ENCODE data around the gene PPP6C.
"Not testable (repeated sequence)": the region's sequence is repeated elsewhere in the genome, so short reads cannot be mapped to it uniquely, and the experiment has no call there.

PPP6C gene

DNA sequence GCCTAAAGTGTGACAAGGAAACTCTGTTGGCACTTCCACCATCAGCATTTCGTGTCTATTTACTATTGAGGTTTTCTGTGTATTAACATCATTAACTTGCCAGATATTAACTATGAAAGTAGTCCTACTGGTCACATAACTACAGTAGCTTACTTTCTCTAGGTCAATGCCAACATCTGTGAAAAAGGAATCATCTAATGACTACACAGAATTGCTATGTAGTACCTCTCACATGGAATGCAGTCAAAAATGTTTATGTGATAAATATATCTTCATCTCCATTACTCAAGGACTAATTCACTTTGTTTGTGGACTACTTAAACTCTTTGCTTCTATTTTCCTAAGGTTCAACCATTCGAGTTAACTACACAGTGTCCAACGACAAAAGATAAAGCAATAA is 48.4 kb downstream of the PPP6C start:
- no peak for DNase-seq

DNA sequence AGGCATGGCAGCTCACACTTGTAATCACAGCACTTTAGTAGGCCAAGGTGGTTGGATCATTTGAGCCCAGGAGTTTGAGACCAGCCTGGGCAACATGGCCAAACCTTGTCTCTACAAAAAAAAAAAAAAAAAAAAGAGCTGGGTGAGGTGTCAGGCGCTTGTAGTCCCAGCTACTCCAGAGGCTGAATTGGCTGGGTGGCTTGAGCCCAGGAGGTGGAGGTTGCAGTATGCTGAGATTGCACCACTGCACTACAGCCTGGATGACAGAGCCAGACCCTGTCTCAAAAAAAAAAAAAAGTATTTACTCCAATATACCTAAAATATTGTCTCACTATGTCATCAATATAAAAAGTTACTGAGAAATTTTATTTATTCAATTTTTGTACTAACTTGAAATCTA is 49.0 kb downstream of the PPP6C start:
- DNase-seq, result no peak

DNA sequence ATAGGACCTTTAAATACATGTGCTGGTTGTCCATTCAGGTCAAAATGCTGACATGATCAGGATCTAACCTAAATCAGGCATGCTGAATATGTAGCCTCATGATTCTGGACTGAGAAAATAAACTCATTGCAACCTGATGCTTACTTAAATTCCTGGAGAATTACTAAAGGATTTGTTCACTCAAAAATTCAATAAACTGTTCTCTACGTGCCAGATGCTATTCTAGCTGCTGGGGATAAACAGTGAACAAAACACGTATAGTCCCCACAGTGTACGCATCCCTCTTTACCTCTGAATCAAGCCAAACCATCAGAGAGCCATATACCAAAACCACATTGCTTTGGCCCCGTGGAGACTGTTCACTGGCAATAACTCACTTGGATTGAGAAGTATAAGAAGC is 52.4 kb downstream of the PPP6C start:
- DNase-seq, result no peak

DNA sequence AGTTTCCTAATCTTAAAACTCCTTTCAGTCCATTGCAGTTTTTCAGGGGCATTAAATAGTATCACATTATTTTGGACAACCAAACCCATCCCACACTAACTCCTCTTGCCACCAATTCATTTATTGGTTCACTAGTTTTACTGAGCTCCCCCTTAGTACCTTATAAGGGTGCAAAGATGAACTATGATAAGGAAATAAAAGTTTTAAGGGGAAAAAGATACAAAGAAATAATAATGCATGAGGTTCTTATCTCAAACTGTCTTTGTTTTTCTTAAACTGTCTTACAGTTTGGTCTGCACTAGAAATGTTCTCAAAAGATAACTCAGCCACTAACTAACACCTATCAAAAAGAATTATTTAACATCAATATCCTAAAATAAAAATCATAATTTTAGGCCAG is 54.6 kb downstream of the PPP6C start:
- DNase-seq, result no peak

DNA sequence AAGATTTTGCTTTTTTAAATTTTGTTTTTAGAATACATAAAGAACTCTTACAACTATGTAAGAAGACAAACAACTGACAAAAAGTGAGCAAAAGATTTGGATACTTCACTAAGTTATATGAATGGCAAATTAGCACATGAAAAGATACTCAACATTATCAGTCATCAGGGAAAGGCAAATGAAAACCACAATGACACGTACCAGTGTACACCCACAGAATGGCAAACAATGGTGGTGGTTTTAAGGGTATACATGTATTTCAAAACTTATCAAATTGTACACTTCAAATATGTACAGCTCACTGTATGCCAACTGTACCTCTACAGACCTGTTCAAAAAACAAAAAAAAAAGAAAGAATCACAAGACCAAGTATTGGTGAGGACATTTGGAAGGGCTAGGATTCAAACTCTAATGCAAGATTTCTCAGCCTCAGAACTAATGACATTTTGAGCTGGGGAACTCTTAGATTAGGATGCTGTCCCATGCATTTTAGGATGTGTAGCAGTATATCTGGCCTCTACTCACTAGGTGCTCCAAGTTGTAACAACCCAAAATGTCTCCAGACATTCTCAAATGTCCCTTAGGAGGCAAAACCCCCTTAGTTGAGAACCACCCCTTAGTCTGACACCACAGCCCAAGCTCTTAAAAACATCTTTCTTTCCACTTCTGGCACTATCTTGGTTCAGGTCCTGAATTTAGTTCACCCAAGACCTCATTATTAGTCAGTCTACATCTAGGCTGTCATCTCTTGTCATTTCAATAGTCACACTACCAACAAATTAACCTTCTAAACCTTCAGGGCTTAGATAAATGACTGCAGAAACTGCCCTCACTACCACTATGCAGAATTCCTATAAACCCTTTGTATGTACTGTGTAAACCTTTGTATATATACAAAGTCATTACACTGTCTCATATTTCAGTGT is 55.9 kb downstream of the PPP6C start:
- no peak for DNase-seq

DNA sequence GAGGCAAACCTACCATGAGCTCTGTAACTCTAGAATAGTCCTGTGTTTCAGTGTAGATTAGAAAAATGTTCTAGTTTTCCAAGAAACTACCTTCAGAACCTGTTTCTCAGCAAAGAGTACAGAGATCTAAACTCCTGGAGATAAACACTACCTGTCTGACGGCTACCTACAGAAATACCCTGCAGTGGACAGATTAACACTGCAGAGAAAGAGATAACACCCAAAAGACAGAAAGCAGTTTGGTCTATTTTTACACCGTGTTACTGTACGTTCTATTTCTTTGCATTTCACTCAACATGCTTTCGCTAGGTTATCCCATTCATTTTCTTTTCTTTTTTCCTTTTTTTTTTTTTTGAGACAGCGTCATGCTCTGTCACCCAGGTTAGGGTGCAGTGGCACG is 57.8 kb downstream of the PPP6C start:
- no peak for DNase-seq

DNA sequence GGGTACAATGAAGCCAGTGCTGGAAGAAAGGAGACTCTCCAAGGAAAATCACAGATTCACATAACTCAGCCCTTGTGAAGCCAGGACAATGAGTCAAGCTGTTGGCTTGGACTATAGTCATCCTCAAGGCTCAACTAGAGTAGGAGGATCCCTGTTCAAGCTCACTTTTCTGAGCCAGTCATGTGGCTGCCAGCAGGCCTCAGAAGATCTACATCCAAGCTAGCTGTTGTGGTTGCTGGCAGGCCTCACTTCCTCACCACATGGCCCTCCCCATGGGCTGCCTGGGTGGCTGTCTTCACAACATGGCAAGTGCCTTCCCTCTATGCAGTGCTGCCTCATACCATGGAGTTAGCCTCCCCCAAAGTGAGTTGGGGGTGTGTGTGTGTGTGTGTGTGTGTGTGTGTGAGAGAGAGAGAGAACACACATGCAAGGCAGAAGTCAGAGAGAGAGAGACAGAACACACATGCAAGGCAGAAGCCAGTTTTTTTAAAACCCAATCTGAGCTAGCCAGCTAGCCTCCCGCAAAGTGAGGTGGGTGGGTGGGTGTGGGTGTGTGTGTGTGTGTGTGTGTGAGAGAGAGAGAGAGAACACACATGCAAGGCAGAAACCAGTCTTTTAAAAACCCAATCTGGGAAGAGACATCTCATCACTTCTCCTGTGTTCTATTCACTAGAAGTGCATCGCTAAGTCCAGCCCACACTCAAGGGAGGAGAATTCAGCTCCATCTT is 63.4 kb downstream of the PPP6C start:
- DNase-seq, result peak; percentile 72

DNA sequence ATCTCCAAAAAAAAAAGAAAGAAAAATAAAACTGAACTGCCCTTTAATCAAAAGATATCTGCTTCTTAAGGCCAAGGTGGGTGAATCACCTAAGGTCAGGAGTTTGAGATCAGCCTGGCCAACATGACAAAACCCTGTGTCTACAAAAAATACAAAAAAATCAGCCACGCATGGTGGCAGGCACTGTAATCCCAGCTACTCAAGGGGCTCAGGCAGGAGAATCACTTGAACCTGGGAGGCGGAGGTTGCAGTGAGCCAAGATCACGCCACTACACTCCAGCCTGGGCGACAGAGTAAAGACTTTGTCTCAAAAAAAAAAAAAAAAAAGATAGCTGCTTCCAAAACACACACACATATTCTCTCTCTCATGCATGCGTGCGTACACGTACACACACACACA is 64.1 kb downstream of the PPP6C start:
- no peak for DNase-seq

DNA sequence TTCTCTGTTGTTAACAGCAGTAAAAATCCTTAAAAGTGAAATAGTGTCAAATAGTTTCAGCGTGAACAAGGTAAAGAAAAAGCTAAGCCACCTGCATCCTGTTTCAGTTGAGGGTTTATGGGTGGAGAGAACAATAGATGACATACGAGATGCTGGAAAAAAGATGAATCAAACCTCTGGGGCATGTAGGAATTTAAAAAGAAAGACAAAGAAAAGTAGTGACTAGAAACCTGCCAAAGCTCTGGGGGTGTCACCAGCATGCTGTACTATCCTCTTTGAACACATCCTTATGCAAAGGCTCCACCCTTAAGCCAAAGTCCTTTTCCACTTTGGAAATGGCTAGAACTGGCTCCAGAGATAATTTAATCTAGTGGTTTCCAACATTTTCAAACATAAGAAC is 68.5 kb downstream of the PPP6C start:
- DNase-seq, result no peak

DNA sequence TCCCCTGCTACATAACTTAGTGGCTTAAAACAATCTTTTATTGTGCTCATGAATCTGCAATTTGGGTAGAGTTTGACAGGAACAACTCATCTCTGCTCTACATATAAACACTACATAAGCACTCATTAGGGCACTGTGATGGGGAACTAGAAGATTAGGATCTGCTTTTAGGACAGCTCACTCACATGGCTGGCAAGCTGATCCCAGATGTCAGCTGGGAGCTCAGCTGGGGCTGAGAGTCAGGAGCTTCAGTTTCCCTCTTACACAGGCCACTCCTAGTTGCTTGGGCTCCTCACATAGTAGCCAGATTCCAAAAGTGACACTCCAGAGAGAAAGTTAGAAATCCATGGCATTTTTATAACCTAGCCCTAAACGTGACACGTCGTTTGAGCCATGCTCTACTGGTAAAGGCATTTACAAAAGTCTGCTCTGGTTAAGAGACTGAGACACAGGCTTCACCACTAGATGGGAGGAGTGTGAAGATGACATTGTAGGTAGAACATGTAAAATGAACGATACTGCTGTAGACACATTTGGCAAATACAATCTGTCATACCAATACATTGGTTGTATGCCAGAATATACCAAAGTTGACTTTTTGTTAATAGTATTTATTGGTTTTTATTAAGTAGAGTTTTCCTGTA is 69.8 kb downstream of the PPP6C start:
- no peak for DNase-seq

DNA sequence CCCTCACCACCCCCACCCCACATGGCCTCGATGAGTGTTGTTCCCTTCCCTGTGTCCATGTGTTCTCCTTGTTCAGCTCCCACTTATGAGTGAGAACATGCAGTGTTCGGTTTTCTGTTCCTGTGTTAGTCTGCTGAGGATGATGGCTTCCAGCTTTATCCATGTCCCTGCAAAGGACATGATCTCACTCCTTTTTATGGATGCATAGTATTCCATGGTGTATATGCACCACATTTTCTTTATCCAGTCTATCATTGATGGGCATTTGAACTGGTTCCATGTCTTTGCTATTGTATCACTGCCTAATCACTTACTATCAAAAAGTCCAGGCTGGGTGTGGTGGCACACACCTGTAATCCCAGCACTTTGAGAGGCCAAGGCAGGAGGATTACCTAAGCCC is 70.9 kb downstream of the PPP6C start:
- not testable (repeated sequence) for DNase-seq

DNA sequence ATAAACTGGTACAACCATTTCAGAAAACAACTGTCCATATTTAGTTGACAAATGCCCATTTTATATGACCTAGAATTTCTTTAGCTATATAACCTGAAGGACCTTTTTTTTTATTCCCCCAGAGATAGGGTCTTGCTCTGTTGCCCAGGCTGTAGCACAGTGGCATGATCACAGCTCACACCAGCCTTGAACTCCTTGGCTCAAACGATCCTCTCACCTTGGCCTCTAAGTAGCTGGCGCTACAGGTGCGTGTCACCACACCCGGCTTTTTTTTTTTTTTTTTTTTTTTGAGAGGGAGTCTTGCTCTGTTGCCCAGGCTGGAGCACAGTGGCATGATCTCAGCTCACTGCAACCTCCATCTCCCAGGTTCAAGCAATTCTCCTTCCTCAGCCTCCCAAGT is 75.1 kb downstream of the PPP6C start:
- DNase-seq, result not testable (repeated sequence)

DNA sequence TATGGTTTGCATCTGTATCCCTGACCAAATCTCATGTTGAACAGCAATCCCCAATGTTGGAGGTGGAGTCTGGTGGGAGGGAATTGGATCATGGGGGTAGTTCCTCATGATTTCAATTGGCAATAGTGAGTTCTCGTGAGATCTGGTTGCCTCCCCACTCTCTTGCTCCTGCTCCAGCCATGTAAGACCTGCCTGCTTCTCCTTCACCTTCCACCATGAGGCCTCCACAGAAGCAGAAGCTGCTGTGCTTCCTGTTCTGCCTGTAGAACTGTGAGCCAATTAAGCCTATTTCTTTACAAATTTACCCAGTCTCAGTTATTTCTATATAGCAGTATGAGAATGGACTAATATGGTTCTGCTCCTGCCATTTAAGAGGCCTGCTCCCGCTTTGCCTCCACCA is 79.1 kb downstream of the PPP6C start:
- no peak for DNase-seq

DNA sequence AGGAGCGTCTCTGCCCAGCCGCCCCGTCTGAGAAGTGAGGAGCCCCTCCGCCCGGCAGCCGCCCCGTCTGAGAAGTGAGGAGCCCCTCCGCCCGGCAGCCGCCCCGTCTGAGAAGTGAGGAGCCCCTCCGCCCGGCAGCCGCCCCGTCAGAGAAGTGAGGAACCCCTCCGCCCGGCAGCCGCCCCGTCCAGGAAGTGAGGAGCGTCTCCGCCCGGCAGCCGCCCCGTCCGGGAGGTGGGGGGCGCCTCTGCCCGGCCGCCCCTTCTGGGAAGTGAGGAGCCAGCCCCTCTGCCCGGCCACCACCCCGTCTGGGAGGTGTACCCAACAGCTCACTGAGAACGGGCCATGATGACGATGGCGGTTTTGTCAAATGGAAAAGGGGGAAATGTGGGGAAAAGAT is 81.1 kb downstream of the PPP6C start:
- not testable (repeated sequence) for DNase-seq

DNA sequence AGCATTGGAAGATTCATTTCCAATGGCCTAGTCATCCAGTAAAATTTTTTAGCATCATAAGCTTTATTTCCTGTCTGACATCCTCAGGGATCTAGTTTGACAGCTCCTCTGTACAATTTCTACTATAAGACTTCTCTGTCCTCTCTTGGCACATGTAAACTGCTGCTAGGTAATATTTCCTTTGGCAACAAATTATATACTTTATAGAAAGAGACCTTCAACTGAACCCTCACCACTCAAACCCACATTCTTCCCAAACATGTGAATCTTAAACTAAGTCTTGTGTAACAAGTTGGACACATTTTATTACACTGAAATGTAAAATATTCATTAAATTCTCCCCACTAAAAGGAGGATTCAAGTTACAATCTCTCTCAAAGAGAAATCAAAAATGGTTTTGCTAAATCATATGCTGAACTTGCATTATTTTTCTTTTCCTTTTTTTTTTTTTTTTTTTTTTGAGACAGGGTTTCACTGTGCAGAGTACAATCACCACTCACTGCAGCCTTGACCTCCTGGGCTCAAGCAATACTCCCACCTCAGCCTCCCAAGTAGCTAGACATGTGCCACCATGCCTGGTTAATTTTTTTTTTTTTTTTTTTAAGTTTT is 83.2 kb downstream of the PPP6C start:
- DNase-seq, result no peak

DNA sequence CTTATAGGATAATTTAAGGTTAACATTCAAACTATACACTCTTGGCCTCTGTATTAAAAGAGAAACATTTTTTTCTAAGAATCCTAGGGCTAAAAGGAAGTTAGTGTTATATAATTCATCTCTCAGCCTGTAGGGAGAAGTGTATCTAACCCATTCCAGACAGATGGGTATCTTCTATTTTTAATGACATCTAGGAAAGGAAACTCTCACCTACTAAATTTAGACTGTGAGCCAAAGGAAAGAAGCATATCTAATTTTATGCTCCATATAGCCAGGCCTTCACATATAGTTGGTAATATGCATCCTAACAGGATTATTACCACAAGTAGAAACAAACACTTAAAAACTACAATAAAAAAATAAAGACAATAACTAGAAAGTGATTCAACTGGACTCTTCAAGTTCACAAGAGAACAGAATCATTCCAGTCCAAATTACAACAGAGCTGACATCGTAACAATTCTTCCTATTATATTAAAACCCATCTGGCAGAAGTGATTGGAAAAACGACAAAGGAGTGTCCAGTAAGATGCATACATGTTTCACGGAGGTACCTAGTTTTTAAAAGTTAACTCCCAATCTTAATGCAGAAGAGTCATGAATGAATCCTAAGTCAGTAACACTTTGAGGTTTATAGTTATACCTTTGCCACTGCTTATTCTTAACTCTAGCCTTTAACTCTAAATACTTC is 85.7 kb downstream of the PPP6C start:
- no peak for DNase-seq

DNA sequence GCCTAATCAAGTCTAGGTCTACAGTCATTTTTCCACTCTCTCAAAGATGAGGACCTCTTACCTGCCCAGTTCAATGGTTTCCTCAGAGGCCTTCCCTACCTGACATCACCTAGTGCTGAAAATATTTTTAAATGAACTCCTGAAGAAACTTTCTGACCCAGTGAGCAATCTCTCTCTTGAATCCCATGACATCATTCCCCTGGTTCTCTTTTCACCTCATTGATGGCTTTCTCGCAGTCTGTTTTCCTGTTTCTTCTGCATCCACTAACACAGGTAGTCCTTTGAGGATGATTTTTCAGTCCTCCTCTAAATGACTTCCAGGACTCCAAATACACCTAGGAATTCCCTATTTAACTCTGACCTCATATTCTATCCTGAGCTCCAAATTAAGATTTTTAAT is 86.6 kb downstream of the PPP6C start:
- DNase-seq, result no peak

DNA sequence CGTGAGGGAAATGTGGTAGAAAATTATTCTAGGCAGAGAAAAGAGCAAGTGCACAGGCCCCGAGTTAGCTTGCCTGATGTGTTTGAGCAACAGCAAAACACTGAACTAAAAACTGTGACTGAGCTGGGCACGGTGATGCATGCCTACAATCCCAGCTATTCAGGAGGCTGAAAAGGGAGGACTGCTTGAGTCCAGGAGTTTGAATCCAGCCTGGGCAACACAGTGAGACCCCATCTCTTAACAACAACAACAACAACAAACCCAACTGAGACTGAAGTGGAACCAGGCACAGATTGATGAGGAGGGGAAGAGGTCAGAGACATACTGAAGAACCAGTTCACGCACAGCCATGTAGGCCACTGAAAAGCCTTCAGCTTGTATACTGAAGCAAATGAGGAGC is 88.8 kb downstream of the PPP6C start:
- no peak for DNase-seq

DNA sequence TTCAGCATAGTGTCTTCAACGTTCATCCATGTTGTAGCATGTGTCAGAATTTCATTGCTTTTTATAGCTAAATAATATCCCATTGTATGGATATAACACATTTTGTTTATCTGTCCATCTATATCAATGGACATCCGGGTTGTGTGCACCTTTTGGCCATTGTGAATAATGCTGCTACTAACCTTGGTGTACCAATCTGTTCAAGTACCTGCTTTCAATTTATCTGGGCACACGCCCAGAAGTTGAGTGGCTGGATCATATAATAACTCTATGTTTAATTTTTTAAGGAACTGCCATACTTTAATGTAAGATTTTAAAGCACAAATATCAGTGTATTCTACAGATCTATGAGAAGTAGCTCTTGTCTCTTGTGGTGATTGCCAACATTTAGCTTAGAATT is 89.8 kb downstream of the PPP6C start:
- DNase-seq, result no peak

Data from stimulated activated CD4-positive, alpha-beta T cell treated with anti-CD3 and anti-CD28 coated beads, Interleukin-15, amount 100 ng/mL, for 24 hours (primary cell).